DMS114 treated with DMSO at 0.1 percent for 48 hours (cell line): ENCODE measurements around the gene CRCP.

Source experiments
- DNase-seq: peaks from one replicate; lab custom pipeline; 2025; ENCODE audit not compliant: unreplicated experiment; lab: John Stamatoyannopoulos, UW

The CRCP gene

DNA sequence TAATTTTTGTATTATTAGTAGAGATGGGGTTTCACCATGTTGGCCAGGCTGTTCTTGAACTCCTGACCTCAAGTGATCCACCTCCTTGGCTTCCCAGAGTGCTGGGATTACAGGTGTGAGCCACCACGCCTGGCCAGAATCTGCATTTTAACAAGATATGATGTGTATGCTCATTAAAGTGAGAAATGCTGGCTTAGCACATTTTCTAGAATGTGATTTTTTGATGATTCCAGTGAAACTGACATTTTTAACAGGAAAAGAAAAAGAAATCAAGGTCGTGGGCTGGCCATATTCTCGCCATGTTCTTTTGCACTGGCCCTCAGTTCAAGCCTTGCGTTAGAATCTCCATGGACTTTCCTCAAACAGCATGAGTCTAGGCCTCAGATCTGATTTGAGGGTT is 72.3 kb downstream of the CRCP start:
- DNase-seq: no peak

- DNase-seq: no peak
Measured at GRCh38 chr7:66187905-66188304, 73.3 kb downstream of the CRCP start.

- no peak for DNase-seq
Measured at GRCh38 chr7:66188645-66189044, 74.0 kb downstream of the CRCP start.

DNA sequence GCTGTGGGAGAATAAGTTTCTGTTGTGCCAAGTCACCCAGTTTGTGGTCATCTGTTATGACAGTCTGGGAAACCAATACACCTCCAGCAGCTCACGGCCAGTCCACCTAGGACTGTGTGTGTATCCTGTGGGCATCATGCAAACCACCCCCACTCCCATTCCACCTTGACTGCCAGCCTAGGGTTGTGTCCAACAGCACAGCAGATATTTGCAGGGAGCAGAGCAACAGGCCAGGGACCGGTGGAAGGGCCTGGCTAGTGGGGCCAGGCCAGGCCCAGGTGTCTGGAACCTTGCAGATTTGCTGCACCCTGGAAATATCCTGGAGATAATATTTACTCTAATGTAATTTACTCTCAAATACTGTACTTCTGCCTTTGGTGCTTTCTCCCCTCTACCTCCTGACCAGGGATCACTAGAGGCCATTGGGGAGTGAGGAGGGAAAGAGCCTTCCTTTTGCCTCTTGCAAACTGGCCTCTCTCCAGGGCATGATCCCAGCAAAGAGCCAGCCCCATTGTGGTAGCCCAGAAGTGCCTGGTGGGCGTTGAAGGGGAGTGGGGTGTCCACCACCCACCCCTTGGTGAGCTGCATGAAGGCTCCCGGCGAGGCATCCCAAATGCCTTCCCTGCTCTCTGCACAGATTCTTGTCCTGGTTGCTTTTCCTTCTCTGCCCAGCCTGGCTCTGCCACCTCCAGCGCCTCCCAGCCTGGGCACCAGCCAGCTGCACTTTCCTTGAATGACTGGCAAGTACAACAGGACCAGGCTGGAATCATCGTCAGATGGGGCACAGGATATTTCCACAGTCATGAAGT is 75.3 kb downstream of the CRCP start:
- no peak for DNase-seq

DNA sequence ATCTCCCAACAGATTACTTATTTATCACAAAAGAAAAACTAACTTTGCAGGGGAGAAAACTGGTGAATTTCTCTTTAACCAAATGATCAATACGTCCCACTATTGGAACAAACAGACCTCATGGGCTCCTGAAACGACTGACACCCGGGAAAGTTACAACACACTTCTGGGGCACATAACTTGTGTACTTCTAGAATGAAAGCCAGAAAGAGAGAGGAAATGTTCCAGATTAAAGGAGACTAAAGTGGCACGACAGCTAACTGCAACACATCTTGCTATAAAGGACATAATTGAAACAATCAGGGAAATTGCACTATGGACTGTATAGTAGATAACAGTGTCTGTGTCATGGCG is 75.8 kb downstream of the CRCP start:
- no peak for DNase-seq

DNA sequence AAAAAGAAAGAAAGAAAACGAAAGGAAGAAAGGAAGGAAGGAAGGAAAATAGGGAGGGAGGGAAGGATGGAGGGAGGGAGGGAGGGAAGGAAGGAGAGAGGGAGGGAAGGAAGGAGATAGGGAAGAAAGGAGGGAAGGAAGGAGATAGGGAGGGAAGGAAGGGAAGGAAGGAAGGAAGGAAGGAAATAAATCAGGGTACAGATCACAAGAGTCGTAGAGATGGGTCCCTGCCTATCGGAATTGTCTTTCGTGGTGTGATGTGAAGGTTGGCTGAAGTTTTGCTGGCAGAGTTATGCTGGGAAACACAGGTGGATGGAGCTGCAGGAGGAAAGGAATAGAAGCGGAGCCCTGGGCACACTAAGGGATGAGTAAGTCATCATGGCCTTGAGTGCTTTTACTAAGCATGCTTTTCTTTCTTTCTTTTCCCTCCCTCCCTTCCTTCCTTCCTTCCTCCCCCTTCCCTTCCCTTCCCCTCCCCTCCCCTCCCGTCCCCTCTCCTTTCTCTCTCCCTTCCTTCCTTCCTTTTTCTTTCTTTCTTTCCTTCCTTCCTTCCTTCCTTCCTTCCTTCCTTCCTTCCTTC is 78.6 kb downstream of the CRCP start:
- DNase-seq: no peak

GRCh38 chr7:66198469-66198868 is 83.8 kb downstream of the CRCP start:
- no peak for DNase-seq

DNA sequence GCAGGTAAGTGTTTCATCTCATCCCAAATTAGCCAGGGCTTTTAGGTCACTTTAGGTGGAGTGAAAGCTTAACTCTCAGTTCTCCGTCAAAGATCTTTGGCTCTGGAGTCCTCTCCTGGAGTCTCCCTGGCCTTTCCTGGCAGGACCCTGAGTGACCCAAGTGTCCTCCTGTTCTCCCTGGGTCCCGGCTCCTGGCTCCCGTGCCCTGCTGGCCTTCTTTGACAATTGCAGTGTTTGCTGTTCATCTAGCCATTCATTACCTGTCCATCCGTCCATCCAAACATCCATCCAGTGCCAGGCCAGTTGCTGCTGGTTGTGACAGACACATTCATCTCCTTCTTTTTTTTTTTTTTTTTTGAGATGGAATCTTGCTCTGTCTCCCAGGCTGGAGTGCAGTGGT is 84.3 kb downstream of the CRCP start:
- no peak for DNase-seq

GRCh38 chr7:66202441-66202840 is 87.8 kb downstream of the CRCP start:
- DNase-seq: no peak
